Measurements from ENCODE around the gene GSK3B. TPM values are rescaled to one million over a fixed set of nuclear protein-coding genes. Genes with fewer than 3 reads are reported as not detected.
"Not testable (repeated sequence)": the region's sequence is repeated elsewhere in the genome, so short reads cannot be mapped to it uniquely, and the experiment has no call there.

The GSK3B gene
- total RNA-seq, 6 donors from 2014 or later = 41.4 to 84.9 (median 48.0) TPM

GRCh38 chr3:120052225-120052624, 42.0 kb downstream of the GSK3B start:
- no peak for ATAC-seq (ENCODE audit: low FRiP score in 2 of 2)
- H3K4me1 ChIP-seq = peaks cover 21 to 40% (median 33%) of the 10 kb centered on the region in 4 donors
- TF ChIP-seq EP300 (IDR thresholded peaks at IDR 0.05) (no peak), CTCF (IDR thresholded peaks at IDR 0.05) (no peak), POLR2AphosphoS5 (IDR thresholded peaks at IDR 0.05) (no peak), POLR2A (IDR thresholded peaks at IDR 0.05) (no peak)
- no peak for DNase-seq
- H3K27me3 ChIP-seq = no peaks in the 10 kb centered on the region
- 54 to 61% methylated on average over 2 of the region's 2 CpGs for WGBS, 2 donors
- H3K27ac ChIP-seq = no peak overlapping the region
- no peaks in the 10 kb centered on the region for H3K9me3 ChIP-seq
- H3K4me3 ChIP-seq = no peak overlapping the region
- no peaks in the 10 kb centered on the region for H3K36me3 ChIP-seq

DNA sequence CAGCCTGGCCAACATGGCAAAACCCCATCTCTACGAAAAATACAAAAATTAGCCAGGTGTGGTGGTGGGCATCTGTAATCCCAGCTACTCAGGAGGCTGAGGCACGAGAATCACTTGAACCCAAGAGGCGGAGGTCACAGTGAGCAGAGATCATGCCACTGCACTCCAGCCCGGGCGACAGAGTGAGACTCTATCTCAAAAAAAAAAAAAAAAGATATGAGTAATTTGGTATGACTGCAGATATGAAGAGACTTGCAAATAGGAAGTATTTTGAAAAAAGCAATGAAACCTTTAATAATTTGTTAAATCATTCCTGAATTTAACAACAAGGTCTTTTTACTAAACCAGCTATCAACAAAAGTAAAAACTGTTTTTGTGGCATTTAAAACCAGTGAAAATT, 42.7 kb downstream of the GSK3B start:
- not testable (repeated sequence) for H3K27me3 ChIP-seq; H3K27ac ChIP-seq; ATAC-seq (ENCODE audit: low FRiP score in 2 of 2); DNase-seq; H3K36me3 ChIP-seq; H3K9me3 ChIP-seq; H3K4me3 ChIP-seq
- H3K4me1 ChIP-seq = peaks cover 21 to 40% (median 33%) of the 10 kb centered on the region in 4 donors
- WGBS, 2 donors = 85 to 91% methylated on average over 5 of the region's 5 CpGs

GRCh38 chr3:120049881-120050539, 44.2 kb downstream of the GSK3B start:
- TF ChIP-seq POLR2AphosphoS5 (IDR thresholded peaks at IDR 0.05) = no peak
- no peak for TF ChIP-seq CTCF (IDR thresholded peaks at IDR 0.05)
- H3K9me3 ChIP-seq = peaks cover 0 to 12% (median 8%) of the 10 kb centered on the region in 4 donors
- ATAC-seq (ENCODE audit: low FRiP score in 2 of 2) (no peak), DNase-seq (no peak)
- 79 to 81% methylated on average over 4 of the region's 4 CpGs for WGBS, 2 donors
- peaks cover 21 to 40% (median 33%) of the 10 kb centered on the region in 4 donors for H3K4me1 ChIP-seq
- H3K27ac ChIP-seq = no peak overlapping the region
- H3K4me3 ChIP-seq = no peak overlapping the region
- no peaks in the 10 kb centered on the region for H3K27me3 ChIP-seq
- no peaks in the 10 kb centered on the region for H3K36me3 ChIP-seq

DNA sequence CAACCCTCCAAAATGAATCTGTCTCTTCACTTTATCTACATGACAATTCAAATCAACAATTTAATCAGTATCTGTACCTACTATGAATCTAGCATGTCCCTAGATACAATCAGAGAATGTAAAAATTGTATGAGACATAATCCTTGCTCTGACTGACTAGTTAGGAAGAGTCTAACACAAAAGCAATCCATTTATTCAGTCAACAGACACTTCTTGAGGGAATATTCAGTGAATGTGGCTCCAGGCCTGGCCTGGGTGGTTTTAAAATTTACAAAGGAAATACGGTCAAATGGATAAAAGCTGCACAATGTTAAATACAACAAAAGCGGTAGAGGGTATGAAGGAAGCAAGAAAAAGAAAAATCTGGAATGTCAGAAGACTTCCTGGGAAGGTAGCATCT, 45.2 kb downstream of the GSK3B start:
- Histone ChIP-seq H3K9me3 (peaks cover 0 to 16% (median 11%) of the 10 kb centered on the region in 4 donors), H3K4me1 (peaks cover 21 to 40% (median 33%) of the 10 kb centered on the region in 4 donors), H3K4me3 (no peak overlapping the region), H3K27ac (no peak overlapping the region), H3K27me3 (no peaks in the 10 kb centered on the region), H3K36me3 (peaks cover 0 to under 1% (median 0%) of the 10 kb centered on the region in 4 donors)
- ATAC-seq (ENCODE audit: low FRiP score in 2 of 2) (no peak), DNase-seq (no peak)
- 39 to 89% methylated on average over 2 of the region's 2 CpGs for WGBS, 2 donors
- no peak for TF ChIP-seq CTCF (IDR thresholded peaks at IDR 0.05)

GRCh38 chr3:120048355-120049041, 45.7 kb downstream of the GSK3B start:
- Histone ChIP-seq H3K4me1 (peaks cover 21 to 40% (median 33%) of the 10 kb centered on the region in 4 donors), H3K27ac (no peak overlapping the region), H3K4me3 (no peak overlapping the region), H3K9me3 (peaks cover 0 to 16% (median 11%) of the 10 kb centered on the region in 4 donors), H3K36me3 (peaks cover 0 to 2% (median 0%) of the 10 kb centered on the region in 4 donors), H3K27me3 (no peaks in the 10 kb centered on the region)
- TF ChIP-seq POLR2A (IDR thresholded peaks at IDR 0.05) (no peak), POLR2AphosphoS5 (IDR thresholded peaks at IDR 0.05) (no peak), EP300 (IDR thresholded peaks at IDR 0.05) (no peak), CTCF (IDR thresholded peaks at IDR 0.05) (no peak)
- DNase-seq (no peak), ATAC-seq (ENCODE audit: low FRiP score in 2 of 2) (no peak)

All from upper lobe of left lung (tissue), 6 donors.